ENCODE results near the gene TAC4. TPM values are rescaled to one million over a fixed set of nuclear protein-coding genes. Genes with fewer than 3 reads are reported as not detected.
A peak's percentile ranks its signal among the peaks of the same experiment; 100 is the strongest.

TAC4 gene
- total RNA-seq, 1 experiment from 2014 or later = not detected

GRCh38 chr17:49842371-49842770, 5.5 kb downstream of the TAC4 start:
- Mint-ChIP-seq H3K9me3 (no peaks in the 10 kb centered on the region), H3K36me3 (ENCODE audit: insufficient read depth in 1 of 3, low read depth in 3 of 3) (peaks cover 4 to 15% (median 7%) of the 10 kb centered on the region in 3 experiments; a peak in 4 of 7 replicates), H3K27me3 (ENCODE audit: low read depth) (no peaks in the 10 kb centered on the region), H3K27ac (peak overlapping the region in 1 of 3 experiments; percentile 24; a peak in 1 of 7 replicates), H3K4me3 (no peak overlapping the region), H3K4me1 (peaks cover 4 to 6% of the 10 kb centered on the region in 2 experiments)
- Histone ChIP-seq H2BK5ac (ENCODE audit: insufficient read length, low read length) (no peak overlapping the region), H2BK120ac (ENCODE audit: low read depth, low read length, poor library complexity, severe bottlenecking) (no peak overlapping the region), H3T11ph (ENCODE audit: low read length) (no peak overlapping the region), H2BK20ac (ENCODE audit: low read depth, low read length, poor library complexity, severe bottlenecking) (no peak overlapping the region), H2AK5ac (ENCODE audit: insufficient read length, low read length) (no peak overlapping the region), H3K4me1 (ENCODE audit: insufficient read depth, low read length) (no peaks in the 10 kb centered on the region), H2AFZ (ENCODE audit: low read length) (no peak overlapping the region), H3K27me3 (ENCODE audit: insufficient read depth, low read length) (no peaks in the 10 kb centered on the region), H4K91ac (ENCODE audit: insufficient read length, low read depth, low read length) (no peak overlapping the region), H3K4ac (ENCODE audit: low read depth, low read length) (no peak overlapping the region), H4K8ac (replicated peaks; ENCODE audit: insufficient read length, low read depth, low read length) (no peak overlapping the region), H3K23me2 (ENCODE audit: insufficient read length, low read depth, low read length, poor library complexity, severe bottlenecking) (no peaks in the 10 kb centered on the region), H4K20me1 (ENCODE audit: control insufficient read depth, insufficient read depth, insufficient read length) (peaks cover 2% of the 10 kb centered on the region), H3K9me3 (ENCODE audit: control insufficient read depth, low read depth, low read length) (no peaks in the 10 kb centered on the region), H3K18ac (ENCODE audit: insufficient read length, low read depth, low read length) (no peak overlapping the region), H3K79me2 (ENCODE audit: insufficient read depth, low read length) (no peaks in the 10 kb centered on the region), H3K56ac (ENCODE audit: insufficient read length, low read depth, low read length) (no peak overlapping the region), H3K23ac (ENCODE audit: insufficient read length, low read depth, low read length) (no peak overlapping the region), H3K4me2 (ENCODE audit: insufficient read depth, insufficient read length, low read length) (no peak overlapping the region), H3K27ac (ENCODE audit: insufficient read length, low read depth, low read length) (no peak overlapping the region), H3K79me1 (ENCODE audit: insufficient read depth, low read depth, low read length, poor library complexity, severe bottlenecking) (no peaks in the 10 kb centered on the region), H2BK15ac (ENCODE audit: low read depth, low read length) (no peak overlapping the region), H3K14ac (ENCODE audit: insufficient read depth, low read length) (no peak overlapping the region), H4K5ac (ENCODE audit: insufficient read length, low read depth, low read length) (no peak overlapping the region), H3K9ac (ENCODE audit: extremely low read depth, insufficient read length, low read length) (no peak overlapping the region), H2BK12ac (ENCODE audit: insufficient read length, low read depth, low read length) (no peak overlapping the region)
- no CpG with 5 or more reads among the region's 3 CpGs for WGBS (ENCODE audit: extremely low coverage, insufficient read length, low lambda C conversion rate)
- no peak for DNase-seq
- TF ChIP-seq, protein P1, sequence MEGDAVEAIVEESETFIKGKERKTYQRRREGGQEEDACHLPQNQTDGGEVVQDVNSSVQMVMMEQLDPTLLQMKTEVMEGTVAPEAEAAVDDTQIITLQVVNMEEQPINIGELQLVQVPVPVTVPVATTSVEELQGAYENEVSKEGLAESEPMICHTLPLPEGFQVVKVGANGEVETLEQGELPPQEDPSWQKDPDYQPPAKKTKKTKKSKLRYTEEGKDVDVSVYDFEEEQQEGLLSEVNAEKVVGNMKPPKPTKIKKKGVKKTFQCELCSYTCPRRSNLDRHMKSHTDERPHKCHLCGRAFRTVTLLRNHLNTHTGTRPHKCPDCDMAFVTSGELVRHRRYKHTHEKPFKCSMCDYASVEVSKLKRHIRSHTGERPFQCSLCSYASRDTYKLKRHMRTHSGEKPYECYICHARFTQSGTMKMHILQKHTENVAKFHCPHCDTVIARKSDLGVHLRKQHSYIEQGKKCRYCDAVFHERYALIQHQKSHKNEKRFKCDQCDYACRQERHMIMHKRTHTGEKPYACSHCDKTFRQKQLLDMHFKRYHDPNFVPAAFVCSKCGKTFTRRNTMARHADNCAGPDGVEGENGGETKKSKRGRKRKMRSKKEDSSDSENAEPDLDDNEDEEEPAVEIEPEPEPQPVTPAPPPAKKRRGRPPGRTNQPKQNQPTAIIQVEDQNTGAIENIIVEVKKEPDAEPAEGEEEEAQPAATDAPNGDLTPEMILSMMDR (conservative IDR thresholded peaks at IDR 0.05) = no peak
